ENCODE data around the gene DEFB125. TPM values are rescaled to one million over a fixed set of nuclear protein-coding genes. Genes with fewer than 3 reads are reported as not detected.

DEFB125 gene
- total RNA-seq, 1 experiment from 2014 or later: not detected

DNA sequence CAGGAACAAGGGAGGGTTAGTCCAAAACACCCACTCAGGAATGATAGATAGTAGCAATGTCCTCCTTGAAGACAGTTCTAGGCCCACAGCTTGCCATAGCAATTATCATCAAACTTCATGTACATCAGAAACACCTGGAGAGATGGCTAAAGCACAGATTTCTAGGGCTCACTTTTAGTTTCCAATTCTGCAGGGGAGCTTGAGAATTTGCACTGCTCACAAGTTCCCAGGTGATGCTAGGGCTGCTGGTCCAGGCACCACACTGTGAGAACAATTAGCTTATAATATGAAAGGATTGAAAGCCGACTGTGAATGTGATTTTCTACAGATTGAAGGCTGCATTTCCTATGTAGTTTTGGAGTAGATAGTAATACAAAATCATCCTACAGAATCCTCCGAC lies 58.4 kb downstream of the DEFB125 start:
- no peak for DNase-seq (ENCODE audit: low read depth)

Other genes starting within 250 kb of the DEFB125 start
- not detected in 2 replicates for gene DEFB126, start 54.9 kb downstream of the DEFB125 start, total RNA-seq (2014; rRNA removed; shearing (Covaris generic))
- gene DEFB127, start 69.8 kb downstream of the DEFB125 start, total RNA-seq (2014; rRNA removed; shearing (Covaris generic)): not detected in 2 replicates
- not detected in 2 replicates for gene DEFB128, start 102.0 kb downstream of the DEFB125 start, total RNA-seq (2014; rRNA removed; shearing (Covaris generic))
- 1.1 and 4.7 TPM in 2 replicates for gene DEFB129, start 139.6 kb downstream of the DEFB125 start, total RNA-seq (2014; rRNA removed; shearing (Covaris generic))
- gene DEFB132, start 170.1 kb downstream of the DEFB125 start, total RNA-seq (2014; rRNA removed; shearing (Covaris generic)): 0.05 TPM in 1 of 2 replicates, not detected in the other
- gene C20orf96, start 203.1 kb downstream of the DEFB125 start, total RNA-seq (2014; rRNA removed; shearing (Covaris generic)): 0.91 and 2.2 TPM in 2 replicates
- gene ZCCHC3, start 209.9 kb downstream of the DEFB125 start, total RNA-seq (2014; rRNA removed; shearing (Covaris generic)): 12.7 and 16.9 TPM in 2 replicates
- 5.1 and 16.5 TPM in 2 replicates for gene SOX12, start 237.9 kb downstream of the DEFB125 start, total RNA-seq (2014; rRNA removed; shearing (Covaris generic))